Iris pigment epithelial cell (primary cell): ENCODE measurements around the gene ZFP30.

Experiments
- DNase-seq: peaks from one replicate; pipeline ENCODE4 v3.0.0-alpha.2; 2011; ENCODE audit warnings: low read depth

The ZFP30 gene

GRCh38 chr19:37564624-37565369 lies 90.5 kb downstream of the ZFP30 start:
- DNase-seq = no peak
